ENCODE results near the gene TRIM51.

- TF ChIP-seq CTCF (IDR thresholded peaks at IDR 0.05 in 4 of 5, conservative IDR thresholded peaks at IDR 0.05 in 1 of 5) (no peak), POLR2A (IDR thresholded peaks at IDR 0.05) (no peak)
Measured at GRCh38 chr11:55914482-55914881, 31.4 kb downstream of the TRIM51 start, which contains the start of gene OR5W2.
